ENCODE results near the gene HSPA1B.
"Not testable (repeated sequence)": the region's sequence is repeated elsewhere in the genome, so short reads cannot be mapped to it uniquely, and the experiment has no call there.

The HSPA1B gene

DNA sequence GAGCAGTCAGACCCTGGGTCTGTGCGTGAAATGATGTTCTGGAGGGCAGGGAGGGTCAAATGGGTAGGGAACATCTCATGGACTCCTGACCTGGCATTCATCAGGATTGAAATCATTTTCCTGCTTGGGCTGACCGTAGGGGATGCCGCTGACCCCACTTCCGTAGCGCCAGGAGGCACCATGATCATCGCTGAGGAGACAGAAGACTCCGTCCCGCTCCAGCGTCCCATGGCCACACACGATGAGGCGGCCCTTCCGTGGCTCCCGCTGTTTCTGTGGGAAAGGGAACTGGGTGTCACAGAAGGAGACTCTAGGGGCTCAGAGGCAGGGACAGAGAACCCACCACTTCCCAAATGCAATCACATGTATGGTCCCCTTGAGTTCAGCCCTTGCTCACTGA lies 32.8 kb downstream of the HSPA1B start:
- no peak for DNase-seq

DNA sequence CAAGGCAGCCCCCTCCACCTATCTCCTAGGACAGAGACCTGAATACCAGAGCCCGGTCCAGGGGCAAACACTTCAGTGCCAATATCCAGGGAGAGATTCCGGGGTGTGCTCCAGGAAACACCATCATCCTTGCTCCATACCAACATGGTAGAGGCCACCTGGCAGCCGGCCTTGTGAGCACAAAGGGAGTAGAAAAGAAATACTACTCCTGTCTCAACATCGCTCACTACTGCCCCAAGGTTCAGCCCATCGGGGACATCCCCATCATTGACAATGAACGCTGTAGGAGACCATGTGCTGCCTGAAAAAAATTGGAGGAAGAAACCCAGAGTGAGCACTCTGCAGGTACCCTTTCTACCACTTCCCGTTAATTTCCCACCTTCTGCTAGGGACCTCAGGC lies 33.6 kb downstream of the HSPA1B start:
- no peak for DNase-seq

DNA sequence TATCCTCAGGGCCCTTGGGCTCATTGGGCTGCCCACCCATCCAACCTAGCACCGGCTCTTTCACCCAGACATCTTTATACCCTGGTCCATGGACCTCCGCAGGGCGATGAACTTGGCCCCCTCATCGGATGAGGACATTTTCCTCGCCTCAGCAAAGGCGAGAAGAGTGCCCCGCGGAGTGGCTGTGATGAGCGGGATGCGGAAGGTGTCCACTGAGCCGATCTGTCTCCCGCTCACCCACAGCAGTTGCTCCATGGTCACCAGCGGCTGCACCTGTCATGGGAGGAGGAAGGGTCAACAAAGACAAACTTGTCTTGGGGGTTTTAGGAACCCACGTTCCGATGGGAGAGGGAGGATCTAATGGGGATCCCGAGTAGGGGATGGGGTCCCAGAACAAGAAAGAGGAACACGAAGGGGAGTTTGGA lies 34.4 kb downstream of the HSPA1B start:
- no peak for DNase-seq

DNA sequence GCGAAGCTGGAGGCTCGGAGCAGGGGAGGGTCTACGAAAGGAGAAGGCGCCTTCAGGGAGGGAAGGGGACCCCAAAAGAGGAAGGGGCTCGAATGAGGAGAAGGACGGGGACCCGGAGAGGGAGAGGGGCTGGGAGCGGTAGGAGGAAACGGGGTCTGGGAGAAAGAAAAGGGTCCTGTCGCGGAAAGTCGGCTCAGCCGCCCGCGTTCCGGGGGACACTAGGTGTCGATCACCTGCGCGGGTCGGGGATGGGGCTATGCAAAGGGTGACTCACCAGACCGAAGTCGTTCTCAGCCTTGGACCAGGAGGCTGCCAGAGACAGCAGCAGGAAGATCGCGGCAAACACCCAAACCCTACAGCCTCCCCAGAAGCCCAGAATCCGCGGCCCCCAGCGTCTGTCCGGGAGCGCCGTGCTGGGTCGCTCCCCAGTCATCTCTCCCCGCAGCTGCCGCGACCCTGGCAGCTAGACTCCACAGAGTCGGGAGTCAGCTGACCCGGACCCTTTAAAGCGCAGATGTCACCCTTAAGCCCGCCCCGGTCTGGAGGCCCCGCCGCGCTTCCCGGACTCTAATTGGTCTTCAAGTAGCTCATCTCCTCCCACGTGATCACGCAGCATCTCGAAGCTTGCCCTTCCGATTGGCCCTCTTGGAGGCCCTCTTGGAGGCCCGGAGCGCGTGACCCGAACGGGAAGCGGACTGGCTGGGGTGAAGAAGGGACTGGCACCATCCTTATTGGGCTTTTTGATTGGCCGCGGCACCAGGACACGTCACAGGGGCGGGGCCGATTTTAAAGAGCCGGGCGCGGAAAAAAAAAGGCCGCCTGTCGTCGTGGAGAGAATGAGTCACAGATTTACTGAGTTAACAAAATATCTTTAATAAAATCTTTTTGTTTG lies 35.1 kb downstream of the HSPA1B start, which contains the start of gene NEU1:
NEU1 (minus strand) TSS at position 478 of the 892 bp plus-strand sequence; CDS start at position 433, 45 bp downstream.
- DNase-seq, result peak; percentile 95

DNA sequence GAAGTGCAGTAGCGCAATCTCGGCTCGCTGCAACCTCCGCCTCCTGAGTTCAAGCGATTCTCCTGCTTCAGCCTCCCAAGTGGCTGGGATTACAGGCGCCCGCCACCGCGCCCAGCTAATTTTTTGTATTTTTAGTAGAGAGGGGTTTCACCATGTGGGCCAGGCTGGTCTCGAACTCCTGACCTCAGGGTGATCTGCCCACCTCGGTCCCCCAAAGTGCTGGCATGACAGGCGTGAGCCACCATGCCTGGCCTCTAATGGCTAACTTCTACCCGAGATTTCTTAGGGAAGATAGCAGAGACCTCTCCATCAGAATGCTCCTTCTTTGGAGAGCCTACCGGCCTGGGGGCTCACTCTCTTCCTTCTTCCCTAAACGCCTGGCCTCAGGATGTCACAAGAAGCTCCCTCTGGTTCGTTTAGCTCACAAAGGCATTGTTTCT lies 36.6 kb downstream of the HSPA1B start:
- DNase-seq, result not testable (repeated sequence)

DNA sequence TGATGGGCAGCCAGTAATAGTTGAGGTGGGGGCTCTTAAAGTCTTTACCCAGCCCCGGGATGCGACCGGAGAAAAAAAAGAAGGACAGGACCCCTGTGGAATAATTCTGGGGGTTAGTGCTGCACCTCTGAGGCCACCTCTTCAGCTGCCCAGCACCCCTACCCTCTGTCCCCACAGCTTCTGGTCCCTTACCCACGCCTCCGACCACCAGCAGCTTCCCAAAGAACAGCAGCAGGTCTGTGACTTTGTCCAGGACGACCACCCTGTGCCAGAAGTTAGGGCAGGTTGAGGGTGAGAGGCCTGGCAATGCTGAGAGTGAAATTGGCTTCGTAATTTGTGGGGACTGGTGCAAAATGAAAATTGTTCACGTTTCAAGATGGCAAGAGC lies 37.3 kb downstream of the HSPA1B start:
- no peak for DNase-seq

DNA sequence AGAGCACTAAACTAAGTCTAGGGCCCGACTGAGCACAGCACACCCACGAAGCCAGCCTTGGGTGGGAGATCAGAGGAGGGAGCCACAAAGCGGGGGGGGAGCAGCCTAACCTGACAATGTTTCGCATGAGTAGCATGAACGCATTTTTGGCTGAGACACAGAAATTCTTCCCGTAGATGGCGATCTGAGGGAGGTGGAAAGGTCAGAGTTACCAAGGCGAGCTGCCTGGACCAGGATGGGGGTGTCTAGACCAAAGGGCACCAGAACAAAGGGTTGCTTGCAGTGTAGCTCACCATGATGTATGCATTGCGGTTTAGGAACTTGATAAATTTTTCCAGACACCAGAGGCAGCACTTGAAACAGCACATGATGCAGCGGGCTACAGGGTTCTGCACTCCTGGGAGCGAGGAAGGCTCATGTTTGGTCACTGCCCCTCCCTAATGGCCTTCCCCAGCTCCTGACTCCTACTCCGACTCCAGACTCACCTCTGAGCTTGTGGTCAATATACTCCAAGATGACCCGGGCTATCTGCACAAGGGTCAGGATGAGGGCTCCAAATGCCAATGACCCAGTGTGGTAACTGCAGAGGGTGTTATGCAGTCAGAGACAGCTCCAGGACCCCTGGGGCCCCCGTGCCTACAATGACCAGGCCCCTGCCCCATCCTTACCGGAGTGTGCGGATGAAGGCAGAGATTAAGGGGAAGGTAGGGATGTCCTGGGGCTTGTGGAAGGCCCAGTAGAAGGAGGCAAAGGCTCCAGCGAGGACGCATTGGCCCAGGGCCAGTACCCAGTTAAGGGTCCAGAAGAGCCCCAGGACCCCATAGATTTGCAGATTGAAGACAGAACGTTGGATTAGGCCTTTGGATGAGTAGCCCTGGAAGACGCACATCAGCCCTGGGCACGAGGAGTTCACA lies 37.9 kb downstream of the HSPA1B start:
- DNase-seq, result no peak

DNA sequence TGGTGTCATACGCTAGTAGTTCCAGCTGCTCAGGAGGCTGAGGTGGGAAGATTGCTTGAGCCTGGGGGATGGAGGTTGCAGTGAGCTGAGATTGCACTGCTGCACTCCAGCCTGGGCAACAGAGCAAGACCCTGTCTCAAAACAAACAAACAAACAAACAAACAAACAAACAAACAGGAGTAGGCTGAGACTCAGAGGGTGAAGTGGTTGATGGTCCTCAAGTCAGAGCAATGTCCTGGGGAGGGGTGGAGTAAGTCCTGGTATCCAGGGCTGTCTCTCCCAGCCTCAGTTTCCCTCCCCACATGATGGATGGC lies 41.1 kb downstream of the HSPA1B start:
- not testable (repeated sequence) for DNase-seq

DNA sequence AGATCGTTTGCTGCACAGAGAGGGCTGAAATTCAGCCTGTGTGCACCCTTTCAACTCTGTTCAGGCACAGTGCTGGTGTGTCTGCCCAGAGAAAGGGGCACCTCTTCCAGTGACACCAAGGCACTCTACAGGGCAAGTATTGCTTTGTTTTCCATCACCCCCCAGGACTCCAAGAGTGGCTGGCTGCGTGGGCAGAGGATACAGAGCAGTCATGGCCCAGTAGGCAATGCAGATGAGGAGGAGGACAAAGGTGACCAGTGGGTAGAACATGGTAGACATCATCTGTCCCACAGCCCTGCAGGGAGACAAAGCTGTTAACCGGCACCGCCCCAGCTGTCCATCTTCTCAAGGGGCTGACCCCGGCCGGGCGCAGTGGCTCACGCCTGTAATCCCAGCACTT lies 41.8 kb downstream of the HSPA1B start:
- DNase-seq, result no peak

DNA sequence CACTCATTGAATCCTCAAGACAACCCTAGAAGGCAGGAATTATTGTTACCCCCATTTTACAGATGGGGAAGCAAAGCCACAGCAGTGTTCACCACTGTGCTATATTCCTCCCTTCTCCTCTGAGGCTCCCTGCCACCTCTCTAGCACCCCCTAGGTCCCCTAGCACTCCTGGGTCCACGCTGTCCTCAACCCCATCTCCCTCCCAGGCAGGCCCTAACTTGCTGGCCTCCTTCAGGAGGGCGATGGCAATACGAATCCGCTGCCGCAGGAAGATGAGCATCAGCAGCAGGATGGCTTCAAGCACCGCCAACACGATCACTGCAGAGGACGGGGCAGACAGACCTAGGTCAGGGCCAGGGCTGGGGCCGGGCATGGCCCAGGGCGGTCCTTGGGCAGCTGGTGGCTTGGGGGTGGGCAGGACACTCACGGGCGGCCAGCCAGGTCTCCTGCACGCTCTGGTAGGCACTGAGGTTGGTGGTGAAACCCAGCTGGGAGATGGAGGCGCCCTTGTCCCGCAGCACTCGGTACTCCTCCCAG lies 42.9 kb downstream of the HSPA1B start:
- no peak for DNase-seq

DNA sequence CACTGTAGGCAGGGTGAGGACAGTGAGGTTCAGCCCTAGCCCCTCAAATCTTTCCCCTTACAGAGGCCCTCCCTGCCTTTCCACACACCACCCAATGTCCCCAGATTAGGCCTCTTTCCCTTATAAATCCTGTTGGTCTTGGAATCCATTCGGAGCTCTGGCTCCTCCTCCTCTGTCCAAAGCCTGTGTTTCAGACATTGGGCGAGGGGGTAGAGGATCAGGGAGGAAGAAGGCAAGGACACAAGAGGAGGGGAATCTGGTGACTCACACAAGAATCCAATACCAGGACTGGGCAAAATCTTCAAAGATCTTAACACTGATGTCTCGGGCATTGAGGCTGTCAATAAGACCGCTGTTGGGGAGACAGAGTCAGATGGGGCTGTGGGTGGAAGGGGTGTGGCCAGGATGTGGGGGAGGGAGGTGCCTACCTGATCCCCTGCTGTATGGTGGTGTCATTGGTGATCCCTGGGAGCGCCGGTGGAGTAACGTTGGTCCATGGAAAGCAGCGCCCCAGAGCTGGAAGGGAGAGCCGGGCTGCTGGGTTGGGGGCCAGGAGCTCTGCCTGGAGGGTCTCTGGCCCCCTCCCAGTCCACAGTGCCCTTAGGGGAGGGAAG lies 43.6 kb downstream of the HSPA1B start:
- no peak for DNase-seq

DNA sequence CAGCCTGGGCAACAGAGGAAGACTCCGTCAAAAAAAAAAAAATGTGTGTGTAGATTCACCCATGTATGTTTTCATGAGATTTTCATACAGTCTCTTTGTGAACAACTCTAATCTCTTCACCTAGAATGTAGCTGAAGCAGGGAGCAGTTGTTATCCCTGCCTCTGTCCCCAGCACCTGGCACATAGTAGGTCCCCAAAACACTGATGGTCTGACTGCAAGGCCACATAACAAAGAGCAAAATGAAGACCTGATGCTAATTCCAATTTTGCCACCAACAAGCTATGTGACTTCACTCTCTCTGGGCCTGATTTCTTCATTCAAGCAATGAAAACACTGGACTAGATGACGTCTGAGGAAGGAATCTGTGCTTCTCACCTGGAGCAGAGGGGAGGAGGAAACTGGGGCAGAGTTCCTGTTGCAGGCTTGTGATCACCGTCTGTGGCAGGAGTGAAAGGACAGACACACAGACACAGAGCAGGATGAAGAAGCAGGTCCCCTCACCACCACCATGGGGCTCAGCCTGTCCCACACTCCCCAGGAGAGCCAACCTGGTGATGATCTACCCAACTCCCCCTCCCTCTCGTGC lies 46.6 kb downstream of the HSPA1B start:
- no peak for DNase-seq

DNA sequence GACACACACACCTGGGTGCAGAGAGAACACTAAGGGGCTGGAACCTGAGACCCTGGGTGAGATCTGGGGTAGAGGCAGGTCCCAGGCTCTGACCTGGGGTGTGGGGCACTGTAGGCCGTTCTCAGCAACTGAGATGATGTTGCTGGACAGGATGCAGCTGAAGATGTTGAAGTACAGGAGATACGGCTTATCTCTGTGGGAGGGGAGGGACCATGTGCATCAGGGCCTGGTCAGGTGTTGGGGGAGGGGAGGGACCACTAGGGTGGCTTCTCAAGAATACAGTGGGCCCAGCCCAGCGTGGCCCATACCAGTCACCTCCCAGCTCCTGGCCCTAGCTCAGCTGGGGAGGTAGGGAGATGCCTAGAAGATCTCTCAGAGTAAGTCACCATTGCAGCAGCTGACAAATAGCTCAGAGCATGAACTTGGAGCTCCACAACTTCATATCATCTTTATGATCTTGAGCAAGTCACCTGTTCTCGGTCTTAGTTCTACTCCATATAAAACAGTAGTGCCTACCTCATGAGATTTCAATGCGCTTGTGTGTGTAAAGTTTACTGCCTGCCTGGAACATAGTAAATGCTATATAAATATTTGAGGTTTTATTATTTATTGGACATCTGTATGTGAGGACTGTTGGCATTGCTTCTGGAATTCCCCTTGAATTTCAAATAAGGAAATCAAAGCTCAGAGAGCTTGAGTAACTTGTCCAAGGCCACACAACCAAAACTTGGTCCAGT lies 47.5 kb downstream of the HSPA1B start:
- no peak for DNase-seq

DNA sequence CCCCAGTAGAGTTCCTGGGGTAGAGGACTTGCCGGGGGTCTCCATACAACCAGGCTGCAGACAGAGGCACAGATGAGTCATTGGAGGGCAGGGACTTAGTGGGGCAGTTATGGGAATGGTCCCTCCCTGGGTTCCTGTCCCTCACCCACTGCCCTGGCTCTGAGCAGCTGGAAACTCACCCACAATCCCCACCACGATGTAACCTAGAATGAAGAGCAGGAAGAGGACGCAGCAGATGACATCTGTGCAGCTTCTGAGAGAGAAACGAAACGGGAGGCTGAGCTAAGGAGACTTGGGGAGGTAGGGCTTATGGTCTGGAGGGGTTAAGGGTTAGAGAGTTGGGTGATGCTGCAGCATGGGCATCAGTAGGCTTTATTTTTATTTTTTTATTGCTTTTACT lies 48.3 kb downstream of the HSPA1B start:
- no peak for DNase-seq

DNA sequence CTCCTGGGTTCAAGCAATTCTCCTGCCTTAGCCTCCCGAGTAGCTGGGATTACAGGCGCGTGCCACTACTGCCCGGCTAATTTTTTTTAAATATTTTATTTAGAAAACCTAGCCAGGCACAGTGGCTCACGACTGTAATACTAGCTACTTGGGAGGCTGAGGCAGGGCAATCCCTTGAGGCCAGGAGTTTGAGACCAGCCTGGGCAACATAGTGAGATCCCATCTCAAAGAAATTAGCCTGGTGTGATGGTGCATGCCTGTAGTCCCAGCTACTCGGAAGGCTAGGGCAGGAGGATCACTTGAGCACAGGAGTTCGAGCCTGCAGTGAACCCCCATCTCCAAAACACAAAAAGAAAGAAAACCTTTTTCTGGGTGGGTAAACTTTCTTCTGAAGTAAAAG lies 48.8 kb downstream of the HSPA1B start:
- DNase-seq, result no peak

DNA sequence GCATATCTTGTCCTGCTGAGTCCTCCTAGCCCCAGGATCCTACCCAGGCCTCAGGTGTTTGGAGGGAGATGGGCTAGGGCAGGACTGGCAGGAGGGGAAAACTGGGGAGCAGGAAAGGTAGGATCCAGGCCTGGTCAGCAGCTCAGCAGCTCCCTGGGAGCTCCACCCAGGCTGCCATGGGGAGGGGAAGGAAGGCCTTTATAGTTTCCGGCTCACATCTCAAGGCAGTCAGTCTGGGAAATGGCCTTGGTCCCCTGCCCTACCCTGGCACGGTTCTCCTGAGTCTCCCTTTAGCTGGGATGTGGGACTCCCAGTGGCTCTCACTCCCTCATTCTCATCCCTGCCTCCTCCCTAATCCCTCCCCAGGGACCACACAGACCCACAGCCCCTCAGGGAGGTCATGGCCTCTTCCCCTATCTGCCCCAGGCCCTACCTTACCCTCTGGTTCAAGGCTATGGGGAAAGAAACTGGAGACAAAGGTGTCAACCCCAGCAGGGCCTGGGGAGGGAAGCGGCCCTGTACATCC lies 49.6 kb downstream of the HSPA1B start:
- DNase-seq, result no peak

DNA sequence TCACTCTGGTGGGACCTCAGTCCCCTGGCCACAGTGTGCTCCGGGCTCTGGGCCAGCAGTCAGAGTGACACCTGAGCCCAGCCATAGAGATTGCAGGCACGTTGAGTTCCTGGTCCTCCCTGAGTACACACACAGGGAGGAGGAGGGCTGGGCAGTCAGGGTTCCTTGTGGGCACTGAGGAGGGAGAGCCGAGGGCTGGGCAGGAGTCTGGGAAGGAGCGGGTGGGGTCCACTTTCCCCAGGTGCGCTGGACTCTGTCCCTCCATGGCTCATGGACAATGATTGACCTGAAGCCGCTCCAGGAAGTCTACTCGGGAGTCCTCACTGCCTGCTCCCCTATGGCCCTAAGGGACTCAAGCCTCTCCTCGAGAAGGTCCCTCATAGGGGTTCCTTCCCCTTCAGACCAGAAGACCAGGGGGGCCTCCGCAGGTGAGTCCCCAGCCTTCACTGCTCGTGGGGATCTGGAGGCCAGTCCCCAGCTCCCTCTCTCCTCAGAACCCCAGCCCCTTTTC lies 50.2 kb downstream of the HSPA1B start:
- no peak for DNase-seq

DNA sequence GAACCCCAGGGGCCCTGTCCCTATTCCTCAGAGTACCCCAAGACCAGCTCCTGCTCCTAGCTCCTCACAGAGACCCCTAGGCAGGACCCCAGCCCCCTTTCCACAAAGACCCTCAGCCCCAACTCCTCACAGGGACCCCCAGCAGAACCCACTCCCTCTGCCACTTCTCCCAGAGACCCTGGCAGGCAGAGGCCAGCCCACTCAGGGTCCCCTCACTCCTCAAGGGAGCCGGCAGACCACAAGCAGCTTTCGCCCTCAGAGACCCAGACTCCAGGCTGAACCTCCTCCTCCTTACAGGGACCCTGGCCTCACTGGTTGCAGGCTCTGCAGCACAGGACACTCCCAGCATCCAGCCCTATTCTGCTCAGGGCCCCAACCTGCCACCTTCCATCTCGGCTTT lies 50.7 kb downstream of the HSPA1B start:
- no peak for DNase-seq

DNA sequence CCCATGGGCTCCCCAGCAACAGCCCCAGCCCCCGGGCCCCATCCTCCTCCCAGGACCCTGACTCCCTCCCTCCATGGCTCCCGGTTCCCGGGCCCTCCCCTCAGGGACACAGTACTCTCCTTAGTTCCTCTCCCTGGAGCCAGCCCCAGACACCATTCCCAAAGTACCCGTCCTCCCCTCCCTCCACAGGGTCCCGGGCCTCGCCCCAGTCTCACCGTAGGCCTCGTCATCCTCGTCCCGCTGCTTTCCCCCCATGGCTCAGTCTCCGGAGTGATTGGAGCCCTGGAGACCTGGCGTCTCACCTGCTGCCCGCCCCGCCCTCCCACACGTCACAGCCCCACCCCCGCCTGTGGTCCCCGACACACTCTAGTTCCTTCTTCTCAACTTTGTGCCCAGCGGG lies 51.2 kb downstream of the HSPA1B start, which contains the start of gene SLC44A4:
SLC44A4 (minus strand) TSS at position 272 of the 400 bp plus-strand sequence; CDS start at position 255, 17 bp downstream.
- no peak for DNase-seq

DNA sequence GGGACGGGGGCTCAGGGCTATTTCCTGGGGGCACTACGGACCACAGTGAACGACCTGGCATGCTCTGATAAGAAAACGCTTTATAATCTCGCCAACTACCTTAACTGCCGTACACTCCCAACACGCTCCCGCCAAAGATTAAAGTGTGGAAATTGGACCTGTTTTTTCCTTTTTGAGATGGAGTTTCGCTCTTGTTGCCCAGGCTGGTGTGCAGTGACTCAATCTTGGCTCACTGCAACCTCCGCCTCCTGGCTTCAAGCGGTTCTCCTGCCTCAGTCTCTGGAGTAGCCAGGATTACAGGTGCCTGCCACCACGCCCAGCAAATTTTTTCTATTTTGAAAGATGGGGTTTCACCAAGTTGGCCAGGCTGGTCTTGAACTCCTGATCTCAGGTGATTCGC lies 51.6 kb downstream of the HSPA1B start:
- no peak for DNase-seq
